ENCODE data around the gene IGF2BP2.

Gene IGF2BP2

GRCh38 chr3:185744997-185745843 lies 79.6 kb downstream of the IGF2BP2 start:
- no peak overlapping the region for H3K4me3 ChIP-seq (ENCODE audit: low read depth, low read length)
- DNase-seq (ENCODE audit: low read depth), result peak; percentile 21
- TF ChIP-seq, protein P1, sequence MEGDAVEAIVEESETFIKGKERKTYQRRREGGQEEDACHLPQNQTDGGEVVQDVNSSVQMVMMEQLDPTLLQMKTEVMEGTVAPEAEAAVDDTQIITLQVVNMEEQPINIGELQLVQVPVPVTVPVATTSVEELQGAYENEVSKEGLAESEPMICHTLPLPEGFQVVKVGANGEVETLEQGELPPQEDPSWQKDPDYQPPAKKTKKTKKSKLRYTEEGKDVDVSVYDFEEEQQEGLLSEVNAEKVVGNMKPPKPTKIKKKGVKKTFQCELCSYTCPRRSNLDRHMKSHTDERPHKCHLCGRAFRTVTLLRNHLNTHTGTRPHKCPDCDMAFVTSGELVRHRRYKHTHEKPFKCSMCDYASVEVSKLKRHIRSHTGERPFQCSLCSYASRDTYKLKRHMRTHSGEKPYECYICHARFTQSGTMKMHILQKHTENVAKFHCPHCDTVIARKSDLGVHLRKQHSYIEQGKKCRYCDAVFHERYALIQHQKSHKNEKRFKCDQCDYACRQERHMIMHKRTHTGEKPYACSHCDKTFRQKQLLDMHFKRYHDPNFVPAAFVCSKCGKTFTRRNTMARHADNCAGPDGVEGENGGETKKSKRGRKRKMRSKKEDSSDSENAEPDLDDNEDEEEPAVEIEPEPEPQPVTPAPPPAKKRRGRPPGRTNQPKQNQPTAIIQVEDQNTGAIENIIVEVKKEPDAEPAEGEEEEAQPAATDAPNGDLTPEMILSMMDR (IDR thresholded peaks at IDR 0.05; ENCODE audit: low read depth, low read length, missing control alignments), result no peak

- no peak overlapping the region for H3K4me3 ChIP-seq (ENCODE audit: low read depth, low read length)
- TF ChIP-seq, protein P1 (IDR thresholded peaks at IDR 0.05; ENCODE audit: low read depth, low read length, missing control alignments), result no peak
- no peak for DNase-seq (ENCODE audit: low read depth)
These were observed 83.3 kb downstream of the IGF2BP2 start for GRCh38 chr3:185741586-185741985.

DNA sequence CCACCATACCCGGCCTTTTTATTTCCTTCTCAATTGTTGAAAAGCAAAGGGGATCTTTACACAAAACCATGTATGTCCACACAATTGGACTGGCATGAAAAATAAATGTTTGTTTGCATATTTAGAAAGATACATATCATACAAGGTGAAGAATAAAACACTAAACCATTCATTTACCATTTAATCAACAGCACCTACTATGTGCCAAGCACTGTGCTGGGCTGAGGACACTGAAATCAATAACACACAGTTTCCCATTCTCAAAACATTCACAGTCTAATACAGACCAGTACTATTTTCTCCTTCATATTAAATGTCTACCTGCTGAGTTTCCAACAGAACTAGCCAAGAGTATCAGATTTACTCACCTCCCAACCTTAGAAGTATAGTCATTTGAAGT lies 84.7 kb downstream of the IGF2BP2 start:
- no peak overlapping the region for H3K4me3 ChIP-seq (ENCODE audit: low read depth, low read length)
- no peak for DNase-seq (ENCODE audit: low read depth)
- TF ChIP-seq, protein P1 (IDR thresholded peaks at IDR 0.05; ENCODE audit: low read depth, low read length, missing control alignments), result no peak

- TF ChIP-seq, protein P1 (IDR thresholded peaks at IDR 0.05; ENCODE audit: low read depth, low read length, missing control alignments), result no peak
- H3K4me3 ChIP-seq (ENCODE audit: low read depth, low read length), result no peak overlapping the region
- no peak for DNase-seq (ENCODE audit: low read depth)
These were observed 85.6 kb downstream of the IGF2BP2 start for GRCh38 chr3:185739264-185739701.

DNA sequence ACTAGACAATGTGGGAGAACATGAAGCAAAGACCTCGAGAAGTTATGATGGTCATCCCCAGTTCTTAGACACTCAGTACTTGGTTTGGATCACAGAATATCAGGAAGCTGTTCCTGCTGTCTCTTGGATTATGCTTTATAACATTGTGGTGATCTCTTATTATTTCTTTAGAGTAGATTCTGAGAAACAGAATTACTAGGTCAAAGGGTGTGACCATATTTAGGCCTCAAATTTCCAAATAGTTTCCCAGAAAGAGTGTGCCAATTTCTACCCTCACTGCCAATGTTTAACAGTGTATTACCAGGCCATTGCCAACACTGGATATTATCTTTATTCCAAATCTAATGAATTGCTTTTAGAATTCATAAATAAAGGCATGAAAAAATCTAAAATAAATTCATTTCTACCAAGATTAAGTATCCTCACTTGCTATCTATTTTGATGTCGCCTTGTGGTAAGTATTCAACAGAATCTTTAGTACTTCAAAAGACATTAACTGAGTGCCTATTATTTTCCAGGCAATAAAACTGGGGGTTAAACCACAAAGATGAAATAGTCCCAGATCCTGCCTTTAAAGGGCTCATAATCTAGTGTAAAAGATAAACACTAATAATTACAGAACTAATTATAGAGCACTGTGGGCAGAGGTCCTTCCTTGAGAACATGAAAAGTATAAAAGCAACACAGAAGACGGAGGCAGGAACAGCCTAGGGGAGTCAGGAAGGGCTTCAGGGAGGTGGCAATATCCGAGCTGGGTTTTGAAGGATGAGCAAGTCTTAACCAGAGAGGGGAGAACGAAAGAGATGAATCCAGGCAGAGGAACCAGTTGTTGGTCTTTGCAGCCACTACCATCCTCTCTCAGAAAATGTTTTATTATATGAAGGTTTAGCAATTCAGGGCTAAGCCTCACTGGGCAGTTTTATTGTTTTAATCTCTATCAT lies 86.8 kb downstream of the IGF2BP2 start:
- TF ChIP-seq, protein P1 (IDR thresholded peaks at IDR 0.05; ENCODE audit: low read depth, low read length, missing control alignments), result no peak
- DNase-seq (ENCODE audit: low read depth), result no peak
- no peak overlapping the region for H3K4me3 ChIP-seq (ENCODE audit: low read depth, low read length)

- no peak overlapping the region for H3K4me3 ChIP-seq (ENCODE audit: low read depth, low read length)
- no peak for DNase-seq (ENCODE audit: low read depth)
- TF ChIP-seq, protein P1 (IDR thresholded peaks at IDR 0.05; ENCODE audit: low read depth, low read length, missing control alignments), result no peak
These were observed 87.8 kb downstream of the IGF2BP2 start for GRCh38 chr3:185737020-185737419.
